ENCODE measurements around the gene TNFRSF11A.

GRCh38 chr18:62426191-62426488 lies 101.0 kb downstream of the TNFRSF11A start:
- TF ChIP-seq CTCF (IDR thresholded peaks at IDR 0.05; ENCODE audit: borderline replicate concordance, extremely low read depth, low read length, poor library complexity, severe bottlenecking), result no peak
- no peak for TF ChIP-seq EZH2 (IDR thresholded peaks at IDR 0.05; ENCODE audit: borderline replicate concordance, low read depth, low read length, severe bottlenecking)
